Calu3 (cell line): Measurements from ENCODE around the gene SRPRA. TPM values are rescaled to one million over a fixed set of nuclear protein-coding genes. Genes with fewer than 3 reads are reported as not detected.

Experiments
- BruUV-seq: library from RNA; stranded (reverse); fragments of 400-500 nt; replicated peaks from 2 replicates; lab custom pipeline; 2021; lab: Mats Ljungman, UMichigan
- CTCF ChIA-PET: fragments of 300-600 bp; sonication (Branson Sonifier 250); formaldehyde crosslinking; loops from one replicate; lab custom pipeline; 2022; ENCODE audit warnings: antibody characterized with exemption; lab: Charles Lee
- DNase-seq: peaks from one replicate; pipeline ENCODE4 v3.0.0; 2022
- H3K27ac Mint-ChIP-seq: one replicate; pipeline ENCODE4 v1.8.0; 2022; ENCODE audit warnings: mixed read lengths; ENCODE audit not compliant: unreplicated experiment
- H3K27me3 Mint-ChIP-seq: one replicate; pipeline ENCODE4 v1.8.0; 2022; ENCODE audit warnings: mixed read lengths; ENCODE audit not compliant: unreplicated experiment
- H3K36me3 Mint-ChIP-seq: one replicate; pipeline ENCODE4 v1.8.0; 2022; ENCODE audit warnings: mild to moderate bottlenecking, moderate library complexity, mixed read lengths; ENCODE audit not compliant: insufficient read depth, unreplicated experiment
- H3K4me1 Mint-ChIP-seq: one replicate; pipeline ENCODE4 v1.8.0; 2022; ENCODE audit warnings: mild to moderate bottlenecking, low read depth, mixed read lengths; ENCODE audit not compliant: unreplicated experiment
- H3K4me3 Mint-ChIP-seq: one replicate; pipeline ENCODE4 v1.8.0; 2022; ENCODE audit warnings: mild to moderate bottlenecking, low read depth, moderate library complexity, mixed read lengths; ENCODE audit not compliant: unreplicated experiment
- H3K9me3 Mint-ChIP-seq: one replicate; pipeline ENCODE4 v1.8.0; 2022; ENCODE audit warnings: low read depth, mixed read lengths; ENCODE audit not compliant: unreplicated experiment
- intact Hi-C: fragments of 100-400 bp; cut with micrococcal nuclease; formaldehyde crosslinking; loops from one replicate; pipeline ENCODE4 v1.10.0; 2022; ENCODE audit not compliant: unreplicated experiment
- total RNA-seq: library from RNA; stranded (reverse); gene quantifications from 2 replicates; pipeline ENCODE4 v1.2.3, GENCODE V29; 2022
- TF ChIP-seq, protein P1 (sequence below): fragments of 200-600 bp; IDR thresholded peaks from one replicate; pipeline ENCODE4 v1.8.0; 2022; ENCODE audit warnings: antibody characterized with exemption; ENCODE audit not compliant: unreplicated experiment

The SRPRA gene
- total RNA-seq, 1 experiment from 2014 or later: 66.4 TPM

DNA sequence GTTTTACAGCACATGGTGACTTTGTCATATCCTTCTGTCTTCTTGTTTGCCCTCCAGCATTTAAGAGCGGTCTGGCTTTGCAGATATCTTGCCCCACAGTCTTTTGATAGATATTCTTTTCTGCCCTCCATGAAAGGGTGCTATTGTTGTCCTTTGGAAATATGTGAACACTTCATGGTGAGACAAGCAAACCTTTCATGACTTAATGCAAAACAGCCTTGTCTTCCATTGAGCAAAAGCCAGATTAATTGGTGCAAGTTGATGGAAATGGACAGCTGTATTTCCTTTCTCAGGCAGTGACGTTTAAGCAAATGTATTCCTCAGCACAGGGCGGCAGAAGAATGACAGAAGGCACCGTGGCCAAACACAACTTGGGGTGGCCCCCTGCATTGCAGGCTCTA, 39.6 kb upstream of the SRPRA start:
- Mint-ChIP-seq H3K36me3 (peaks cover 19% of the 10 kb centered on the region), H3K4me3 (no peak overlapping the region), H3K4me1 (peaks cover 16% of the 10 kb centered on the region), H3K27me3 (no peaks in the 10 kb centered on the region), H3K9me3 (no peaks in the 10 kb centered on the region), H3K27ac (no peak overlapping the region)
- CTCF ChIA-PET: interaction anchor here (1.3 kb wide), 1 partner anchor 172 kb away, joined by 11 read pairs; no protein-coding TSS in a partner anchor
- BruUV-seq: no TSS peak
- intact Hi-C loops: loop anchor here (10.0 kb wide), 1 partner anchor 297 kb away; no protein-coding TSS in a partner anchor
- DNase-seq: no peak
- TF ChIP-seq, protein P1, sequence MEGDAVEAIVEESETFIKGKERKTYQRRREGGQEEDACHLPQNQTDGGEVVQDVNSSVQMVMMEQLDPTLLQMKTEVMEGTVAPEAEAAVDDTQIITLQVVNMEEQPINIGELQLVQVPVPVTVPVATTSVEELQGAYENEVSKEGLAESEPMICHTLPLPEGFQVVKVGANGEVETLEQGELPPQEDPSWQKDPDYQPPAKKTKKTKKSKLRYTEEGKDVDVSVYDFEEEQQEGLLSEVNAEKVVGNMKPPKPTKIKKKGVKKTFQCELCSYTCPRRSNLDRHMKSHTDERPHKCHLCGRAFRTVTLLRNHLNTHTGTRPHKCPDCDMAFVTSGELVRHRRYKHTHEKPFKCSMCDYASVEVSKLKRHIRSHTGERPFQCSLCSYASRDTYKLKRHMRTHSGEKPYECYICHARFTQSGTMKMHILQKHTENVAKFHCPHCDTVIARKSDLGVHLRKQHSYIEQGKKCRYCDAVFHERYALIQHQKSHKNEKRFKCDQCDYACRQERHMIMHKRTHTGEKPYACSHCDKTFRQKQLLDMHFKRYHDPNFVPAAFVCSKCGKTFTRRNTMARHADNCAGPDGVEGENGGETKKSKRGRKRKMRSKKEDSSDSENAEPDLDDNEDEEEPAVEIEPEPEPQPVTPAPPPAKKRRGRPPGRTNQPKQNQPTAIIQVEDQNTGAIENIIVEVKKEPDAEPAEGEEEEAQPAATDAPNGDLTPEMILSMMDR: no peak

DNA sequence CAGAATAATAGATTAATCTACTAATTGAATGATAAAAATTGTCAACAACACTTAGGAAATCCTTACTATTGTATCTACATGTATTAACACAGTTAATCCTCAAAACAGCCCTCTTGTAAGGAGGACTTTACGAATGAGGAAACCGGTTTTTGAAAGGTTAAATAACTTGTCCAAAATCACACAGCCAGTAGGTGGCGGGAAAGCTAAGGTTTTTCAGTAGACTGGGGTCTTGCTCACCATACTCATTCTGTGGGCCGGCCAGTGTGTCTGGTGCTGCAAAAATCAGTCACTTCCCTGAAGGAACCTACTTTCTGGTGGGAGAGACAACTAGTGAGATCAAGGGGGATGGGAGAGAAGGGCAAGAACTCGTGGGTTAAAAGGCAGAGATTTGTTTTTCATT, 39.0 kb upstream of the SRPRA start:
- H3K27ac Mint-ChIP-seq: no peak overlapping the region
- intact Hi-C loops: loop anchor here (10.0 kb wide), 1 partner anchor 297 kb away; no protein-coding TSS in a partner anchor
- CTCF ChIA-PET: interaction anchor here (1.3 kb wide), 1 partner anchor 173 kb away, joined by 11 read pairs; no protein-coding TSS in a partner anchor
- no peaks in the 10 kb centered on the region for H3K27me3 Mint-ChIP-seq
- BruUV-seq: no TSS peak
- no peak overlapping the region for H3K4me3 Mint-ChIP-seq
- H3K9me3 Mint-ChIP-seq: no peaks in the 10 kb centered on the region
- DNase-seq: peak; percentile 15
- peaks cover 19% of the 10 kb centered on the region for H3K36me3 Mint-ChIP-seq
- TF ChIP-seq, protein P1: peak; percentile 17
- peaks cover 10% of the 10 kb centered on the region for H3K4me1 Mint-ChIP-seq

DNA sequence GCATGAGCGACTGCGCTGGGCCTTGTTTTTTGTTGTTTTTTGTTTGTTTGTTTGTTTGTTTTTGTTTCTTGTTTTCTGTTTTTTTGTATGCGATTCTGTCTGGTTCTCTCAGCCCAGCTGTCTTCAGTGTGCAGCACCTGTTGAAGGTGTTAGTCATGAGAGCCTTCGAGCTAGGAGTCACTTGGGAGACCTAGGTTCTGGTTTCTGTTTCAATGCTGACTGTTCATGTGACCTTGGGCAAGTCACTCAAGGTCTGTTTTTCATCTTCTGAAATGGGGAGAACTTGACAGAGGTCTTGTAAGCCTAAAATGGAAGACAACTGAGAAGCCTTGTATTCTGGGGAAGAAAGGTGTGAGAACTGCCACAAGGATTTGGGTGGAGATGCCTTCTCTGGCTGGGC, 37.0 kb upstream of the SRPRA start:
- H3K4me3 Mint-ChIP-seq: no peak overlapping the region
- CTCF ChIA-PET: no interaction called here
- no peak for DNase-seq
- H3K27ac Mint-ChIP-seq: no peak overlapping the region
- peaks cover 8% of the 10 kb centered on the region for H3K4me1 Mint-ChIP-seq
- peaks cover 19% of the 10 kb centered on the region for H3K36me3 Mint-ChIP-seq
- intact Hi-C loops: loop anchor here (10.0 kb wide), 1 partner anchor 299 kb away; no protein-coding TSS in a partner anchor
- TF ChIP-seq, protein P1: no peak
- BruUV-seq: no TSS peak
- H3K9me3 Mint-ChIP-seq: no peaks in the 10 kb centered on the region
- H3K27me3 Mint-ChIP-seq: no peaks in the 10 kb centered on the region

DNA sequence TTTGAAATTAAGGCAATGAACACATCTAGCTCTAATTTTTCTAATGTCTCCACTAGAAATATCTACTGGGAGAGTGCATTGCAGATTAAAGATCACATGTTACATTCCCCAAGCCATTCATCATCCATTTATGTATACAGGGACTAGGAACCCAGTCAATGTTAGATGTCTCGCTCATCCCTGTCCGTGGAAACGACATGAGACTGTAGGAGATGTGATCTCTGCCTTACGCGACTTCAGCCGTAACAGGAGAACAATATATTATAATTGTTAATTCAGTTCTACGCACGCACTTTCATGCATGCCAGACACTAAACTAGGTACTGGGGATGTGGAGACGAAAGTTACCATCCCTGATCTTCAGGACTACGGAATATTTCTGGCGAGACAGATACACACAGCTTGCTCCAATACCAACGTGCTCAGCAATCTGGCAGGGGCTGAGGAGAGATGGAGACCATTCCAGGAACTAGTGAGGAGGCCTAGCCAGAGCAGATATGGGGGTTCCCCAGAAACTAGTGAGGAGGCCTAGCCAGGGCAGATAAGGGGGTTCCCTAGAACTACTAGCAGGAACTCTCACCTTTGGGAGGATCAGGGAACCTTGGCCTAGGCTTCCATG, 35.9 kb upstream of the SRPRA start:
- TF ChIP-seq, protein P1: no peak
- peaks cover 8% of the 10 kb centered on the region for H3K4me1 Mint-ChIP-seq
- intact Hi-C loops: loop anchor here (10.0 kb wide), 1 partner anchor 300 kb away; no protein-coding TSS in a partner anchor
- H3K27me3 Mint-ChIP-seq: no peaks in the 10 kb centered on the region
- CTCF ChIA-PET: interaction anchor here (0.6 to 1.4 kb wide), 2 partner anchors 11 to 113 kb away, joined by 3 to 4 read pairs; no protein-coding TSS in a partner anchor
- peaks cover 15% of the 10 kb centered on the region for H3K36me3 Mint-ChIP-seq
- TSS peak; percentile 56 for BruUV-seq
- H3K27ac Mint-ChIP-seq: peak overlapping the region; percentile 50
- H3K9me3 Mint-ChIP-seq: no peaks in the 10 kb centered on the region
- H3K4me3 Mint-ChIP-seq: peak overlapping the region; percentile 86
- no peak for DNase-seq
